ENCODE results near the gene MCM9.

GRCh38 chr6:118902726-118903125 lies 32.2 kb downstream of the MCM9 start:
- TF ChIP-seq CBX2 (IDR thresholded peaks at IDR 0.05; ENCODE audit: low read depth, low read length), result no peak
- no peak for TF ChIP-seq CBX2 (CRISPR knock-in tag; IDR thresholded peaks at IDR 0.05; ENCODE audit: low read depth)
- no peak for TF ChIP-seq ETS1 (CRISPR knock-in tag; IDR thresholded peaks at IDR 0.05)
- no peak for TF ChIP-seq POLR2AphosphoS5 (IDR thresholded peaks at IDR 0.05; ENCODE audit: low read depth, low read length)
- TF ChIP-seq ZNF275 (CRISPR knock-in tag; IDR thresholded peaks at IDR 0.05; ENCODE audit: borderline replicate concordance), result no peak
- TF ChIP-seq POLR2A (IDR thresholded peaks at IDR 0.05; ENCODE audit: insufficient read depth in 1 of 2, low read depth in 2 of 2, low read length in 2 of 2), result no peak
